Activated CD4-positive, alpha-beta T cell treated with anti-CD3 and anti-CD28 coated beads, Interleukin-2, amount 50 U/mL, for 48 hours (primary cell): ENCODE data around the gene ZNF853.
"Not testable (repeated sequence)": the region's sequence is repeated elsewhere in the genome, so short reads cannot be mapped to it uniquely, and the experiment has no call there.

Source experiments
- DNase-seq, 2 experiments: peaks; one replicate each; pipeline ENCODE4 v3.0.0-alpha.2; 2020

The ZNF853 gene

DNA sequence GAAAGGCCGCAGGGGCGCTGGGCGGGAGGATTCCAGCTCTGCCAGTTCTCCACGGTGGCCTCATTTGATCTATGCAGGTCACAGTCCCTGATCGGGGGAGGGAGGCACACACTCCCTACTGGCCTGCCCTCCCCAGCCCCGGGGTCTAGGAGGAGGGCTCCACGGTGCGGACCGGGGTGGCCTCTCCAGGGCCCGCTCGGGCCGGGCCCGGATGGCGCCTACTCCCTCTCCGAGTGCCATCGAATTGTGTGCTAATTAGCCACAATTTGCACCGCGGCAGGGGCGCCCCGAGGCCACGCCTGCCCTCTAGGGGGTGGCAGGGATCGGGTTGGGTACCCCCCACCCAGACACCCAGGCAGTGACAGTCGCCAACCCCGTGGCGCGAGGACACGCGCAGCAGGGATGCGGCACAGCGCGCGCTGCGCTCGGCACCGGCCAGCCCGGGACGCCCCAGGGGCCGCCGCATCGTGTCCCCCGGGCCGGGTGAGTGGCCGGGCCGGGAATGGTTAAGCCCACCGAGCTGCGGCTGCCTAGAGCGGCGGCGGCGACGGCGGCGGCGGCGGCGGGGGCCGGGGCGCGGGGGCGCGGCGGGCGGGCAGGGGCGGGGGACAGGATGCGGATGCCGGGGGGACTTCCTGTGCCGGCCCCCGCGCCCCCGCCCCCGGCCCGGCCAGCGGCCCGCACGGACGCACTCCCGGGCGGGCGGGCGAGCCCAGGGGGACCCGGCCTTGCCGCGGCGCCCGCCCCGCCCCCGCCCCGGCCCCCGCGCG is at the start of gene ZNF853:
TSS of gene ZNF853 (plus strand) at position 658 of the 770 bp plus-strand sequence. CDS start 565 bp downstream, outside the sequence.
- DNase-seq, result peak in 1 of 2 experiments; percentile 18

DNA sequence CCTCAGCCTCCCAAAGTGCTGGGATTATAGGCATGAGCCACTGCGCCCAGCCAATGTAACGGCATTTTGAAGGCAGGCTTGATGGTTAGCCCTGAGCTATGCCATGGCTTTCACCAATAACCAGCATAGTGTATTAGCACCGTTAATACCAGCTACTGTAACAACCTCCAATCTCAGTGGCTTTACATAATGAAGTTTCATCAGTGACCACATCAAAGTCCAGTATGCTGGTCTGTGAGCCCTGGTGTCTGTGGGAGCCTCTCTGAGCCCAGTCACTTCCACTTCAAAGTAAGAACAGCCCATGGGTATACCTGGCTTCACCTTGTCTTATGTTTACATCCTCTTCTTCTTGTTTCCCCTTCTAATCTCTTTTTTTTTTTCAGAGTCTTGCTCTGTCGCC is 49.8 kb upstream of the ZNF853 start:
- no peak for DNase-seq

DNA sequence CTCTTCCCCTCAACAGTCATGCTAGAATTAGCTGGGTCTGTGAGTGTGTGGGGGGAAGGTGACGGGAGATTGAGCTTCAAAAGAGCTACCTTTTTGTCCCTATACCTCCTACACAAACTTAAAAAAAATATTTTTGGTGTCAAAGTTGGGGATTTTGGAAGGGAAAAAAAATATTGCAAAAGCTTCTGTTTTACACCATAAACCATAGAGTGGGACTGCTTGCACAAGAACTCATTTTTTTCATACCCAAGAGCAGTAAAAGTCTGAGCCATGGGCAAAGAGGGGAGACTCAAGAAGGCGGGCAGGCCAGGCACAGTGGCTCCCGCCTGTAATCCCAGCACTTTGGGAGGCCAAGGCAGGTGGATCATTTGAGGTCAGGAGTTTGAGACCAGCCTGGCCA is 47.5 kb upstream of the ZNF853 start:
- DNase-seq, result no peak

DNA sequence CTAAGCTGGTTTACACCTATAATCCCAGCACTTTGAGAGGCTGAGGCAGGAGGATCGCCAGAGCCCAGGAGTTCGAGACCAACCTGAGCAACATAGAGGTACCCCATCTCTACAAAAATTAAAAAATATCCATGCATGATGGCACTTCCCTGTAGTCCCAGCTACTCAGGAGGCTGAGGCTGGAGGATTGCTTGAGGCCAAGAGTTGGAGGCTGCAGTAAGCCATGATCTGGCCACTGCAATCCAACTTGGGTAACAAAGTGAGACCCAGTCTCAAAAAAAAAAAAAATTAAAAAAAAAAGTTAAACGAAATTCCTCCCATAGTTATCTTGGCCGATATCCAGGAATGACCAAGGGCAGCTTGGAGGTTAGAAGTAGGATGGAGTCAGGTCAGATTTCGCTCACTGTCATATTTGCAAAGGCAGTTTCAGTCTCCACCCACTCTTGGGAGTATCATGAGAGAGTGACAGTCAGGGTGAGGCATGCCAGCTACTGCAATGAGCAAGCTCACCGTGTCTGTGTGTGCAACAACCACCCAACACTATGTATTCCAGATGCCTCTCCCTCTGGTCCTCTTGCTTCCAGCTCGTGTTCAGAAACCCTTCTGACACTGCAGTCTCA is 44.1 kb upstream of the ZNF853 start:
- no peak for DNase-seq

DNA sequence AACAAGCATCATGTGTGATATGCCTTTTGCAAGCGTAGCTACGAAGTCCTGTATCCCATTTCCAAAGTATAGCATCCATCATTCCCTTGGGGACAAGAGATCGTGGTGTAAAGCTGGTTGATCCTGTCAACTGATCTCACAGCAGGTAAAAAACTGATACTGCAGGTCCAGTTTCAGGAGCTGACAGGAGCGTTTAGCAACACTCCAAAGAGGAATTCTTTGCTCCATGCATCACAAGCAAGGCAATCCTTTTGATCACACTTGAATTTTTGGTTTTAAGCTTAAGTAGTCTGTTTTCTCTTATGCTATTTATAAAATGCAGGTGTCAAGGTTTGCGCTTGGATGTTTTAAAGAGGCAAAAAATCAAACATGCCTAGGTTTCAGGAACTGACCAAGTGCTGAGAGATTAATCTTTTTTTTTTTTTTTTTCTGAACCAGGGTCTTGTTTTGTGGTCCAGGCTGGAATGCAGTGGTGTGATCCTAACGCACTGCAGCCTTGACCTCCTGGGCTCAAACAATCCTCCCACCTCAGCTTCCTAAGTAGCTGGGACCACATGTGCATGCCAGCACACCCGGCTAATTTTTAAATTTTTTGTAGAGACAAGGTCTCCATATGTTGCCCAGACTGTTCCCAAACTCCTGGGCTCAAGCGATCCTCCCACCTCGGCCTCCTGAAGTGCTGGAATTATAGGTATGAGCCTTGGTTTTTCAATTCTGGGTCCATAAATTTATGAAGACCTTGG is 40.0 kb upstream of the ZNF853 start:
- no peak for DNase-seq

DNA sequence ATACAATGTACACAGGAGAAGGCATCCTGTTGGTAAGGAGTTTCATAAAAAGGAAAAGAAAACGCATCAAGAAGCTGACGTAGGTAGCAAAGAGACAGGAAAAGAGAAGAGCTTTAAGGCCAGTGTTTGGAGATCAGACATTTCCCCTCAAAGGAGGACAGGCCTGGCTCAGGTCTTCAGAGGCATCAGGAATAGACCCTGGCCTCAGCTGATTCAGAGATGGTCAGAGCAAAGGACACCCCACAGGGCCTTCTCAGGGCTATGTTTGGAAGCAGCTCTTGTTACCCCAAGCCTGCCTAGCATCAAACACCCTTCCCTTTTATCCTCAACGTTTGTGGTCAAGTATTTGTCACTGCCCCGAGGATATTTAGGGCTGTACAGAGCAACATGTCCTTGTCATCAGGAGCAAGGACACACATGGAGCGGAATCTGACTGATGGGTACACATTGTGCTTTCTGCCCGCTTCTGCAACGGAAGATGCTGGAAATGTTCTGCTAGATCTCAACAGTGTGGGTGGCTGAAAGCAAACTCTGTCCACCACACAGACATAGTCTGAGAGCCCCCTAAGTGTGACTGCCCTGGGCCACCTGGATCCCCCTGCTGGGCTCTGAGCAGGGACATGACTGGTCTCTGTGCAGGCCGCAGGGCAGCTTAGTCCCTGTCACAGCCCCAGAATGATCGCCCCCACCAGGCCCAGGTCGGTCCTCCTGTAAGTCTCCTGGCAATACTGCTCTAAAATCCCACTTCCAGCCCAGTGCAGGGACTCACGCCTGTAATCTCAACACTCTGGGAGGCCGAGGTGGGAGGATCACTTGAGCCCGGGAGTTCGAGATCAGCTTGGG is 39.2 kb upstream of the ZNF853 start:
- DNase-seq, result no peak

DNA sequence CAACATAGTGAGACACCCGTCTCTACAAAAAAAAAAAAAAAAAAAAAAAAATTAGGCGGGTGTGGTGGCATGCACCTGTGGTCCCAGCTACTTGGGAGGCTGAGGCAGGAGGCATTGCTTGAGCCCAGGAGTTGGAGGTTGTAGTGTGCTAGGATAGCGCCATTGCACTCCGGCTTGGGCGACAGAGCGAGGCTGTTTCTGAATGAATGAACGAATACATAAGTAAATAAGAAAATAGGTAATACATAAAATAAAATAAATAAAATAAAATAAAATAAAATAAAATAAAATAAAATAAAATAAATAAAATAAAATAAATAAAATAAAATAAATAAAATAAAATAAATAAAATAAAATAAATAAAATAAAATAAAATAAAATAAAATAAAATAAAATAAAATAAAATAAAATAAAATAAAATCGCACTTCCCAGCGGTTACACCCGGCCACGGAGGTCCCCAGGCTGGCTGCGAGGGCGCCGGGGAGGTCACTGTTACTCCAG is 38.5 kb upstream of the ZNF853 start:
- peak in 1 of 2 experiments; percentile 19 for DNase-seq

DNA sequence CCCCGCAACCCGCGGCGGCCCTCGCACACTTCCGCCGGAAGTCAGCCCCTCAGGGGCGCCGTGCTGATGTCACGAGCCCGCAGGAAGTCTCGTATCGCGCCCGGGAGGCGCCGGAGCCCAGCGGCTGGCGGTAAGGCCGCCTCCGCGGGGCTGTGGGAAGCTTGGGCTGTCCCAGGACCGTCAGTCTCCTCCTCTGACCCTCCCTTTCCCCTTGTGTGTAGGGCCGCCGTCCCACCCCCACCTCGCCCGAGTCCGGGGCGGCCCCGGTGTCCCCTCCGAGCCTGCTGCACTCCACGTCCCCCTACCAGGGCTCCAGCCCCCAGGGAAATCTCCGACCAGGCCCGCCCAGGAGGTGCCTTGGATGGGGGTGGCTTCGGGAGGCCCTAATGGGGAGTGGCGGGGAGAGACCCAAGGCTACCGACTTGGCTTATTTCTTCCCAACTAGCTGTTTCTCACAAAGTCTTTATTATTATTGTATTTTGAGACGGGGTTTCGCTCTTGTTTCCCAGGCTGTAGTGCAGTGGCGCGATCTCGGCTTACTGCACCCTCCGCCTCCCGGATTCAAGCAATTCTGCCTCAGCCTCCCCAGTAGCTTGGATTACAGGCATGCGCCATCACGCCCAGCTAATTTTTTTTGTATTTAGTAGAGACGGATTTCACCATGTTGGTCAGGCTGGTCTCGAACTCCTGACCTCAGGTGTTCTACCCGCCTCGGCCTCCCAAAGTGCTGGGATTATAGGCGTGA is 37.9 kb upstream of the ZNF853 start, which contains the start of gene ZDHHC4:
TSS of gene ZDHHC4 (plus strand) at position 86 of the 745 bp plus-strand sequence. CDS start 3,108 bp downstream, outside the sequence.
- DNase-seq, result peak; percentile 89 to 92

DNA sequence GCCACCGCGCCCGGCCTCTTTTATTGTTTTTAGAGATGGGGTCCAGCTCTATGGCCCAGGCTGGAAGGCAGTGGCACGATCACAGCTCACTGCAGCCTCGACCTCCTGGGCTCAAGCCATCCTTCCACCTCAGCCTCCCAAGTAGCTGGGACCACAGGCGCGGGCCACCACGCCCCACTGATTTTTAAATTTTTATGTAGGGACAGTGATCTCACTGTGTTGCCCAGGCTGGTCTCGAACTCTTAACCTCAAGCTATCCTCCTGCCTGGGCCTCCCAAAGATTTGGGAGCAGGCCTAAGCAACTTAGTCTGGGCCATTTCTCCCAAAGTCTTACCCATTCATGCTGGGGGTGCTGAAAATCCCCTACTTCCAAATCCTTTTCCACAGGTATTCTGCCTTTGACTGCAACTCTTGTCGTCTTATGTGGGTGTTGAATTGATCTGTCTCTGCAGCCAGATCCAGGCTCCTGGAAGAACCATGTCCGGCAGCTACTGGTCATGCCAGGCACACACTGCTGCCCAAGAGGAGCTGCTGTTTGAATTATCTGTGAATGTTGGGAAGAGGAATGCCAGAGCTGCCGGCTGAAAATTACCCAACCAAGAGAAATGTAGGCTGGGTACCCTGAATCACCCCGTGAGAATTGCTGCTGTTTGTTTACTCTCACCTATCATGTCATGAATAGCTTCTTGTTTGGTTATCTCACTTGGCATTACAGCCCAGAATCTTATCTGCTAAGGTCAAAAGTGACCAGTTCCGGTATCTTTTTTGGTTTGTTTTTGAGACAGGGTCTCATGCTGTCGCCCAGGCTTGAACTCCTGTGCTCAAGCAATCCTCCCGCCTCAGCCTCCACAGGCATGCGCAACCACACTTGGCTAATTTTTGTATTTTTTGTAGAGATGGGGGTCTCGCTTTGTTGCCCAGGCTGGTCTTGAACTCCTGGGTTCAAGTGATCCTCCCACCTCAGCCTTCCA is 37.0 kb upstream of the ZNF853 start:
- no peak for DNase-seq

DNA sequence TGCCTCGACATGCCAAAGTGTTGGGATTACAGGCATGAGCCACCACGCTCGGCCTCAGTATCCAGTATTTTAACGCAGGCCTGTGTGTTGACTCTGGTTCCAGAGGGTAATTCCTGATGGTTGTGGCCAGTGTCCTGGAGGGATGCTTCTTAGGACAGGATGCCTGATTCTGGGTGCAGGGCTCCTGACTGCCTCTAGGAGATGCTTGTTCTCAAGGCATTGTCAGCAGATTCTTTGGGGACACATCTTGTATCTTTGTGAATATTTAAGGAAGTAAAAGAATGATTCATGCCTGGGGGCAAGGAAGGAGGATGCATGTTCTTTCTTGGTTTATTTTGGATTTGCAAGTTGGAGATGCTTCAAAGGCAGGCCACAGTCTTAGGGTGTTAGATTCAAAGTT is 36.0 kb upstream of the ZNF853 start:
- DNase-seq, result no peak

DNA sequence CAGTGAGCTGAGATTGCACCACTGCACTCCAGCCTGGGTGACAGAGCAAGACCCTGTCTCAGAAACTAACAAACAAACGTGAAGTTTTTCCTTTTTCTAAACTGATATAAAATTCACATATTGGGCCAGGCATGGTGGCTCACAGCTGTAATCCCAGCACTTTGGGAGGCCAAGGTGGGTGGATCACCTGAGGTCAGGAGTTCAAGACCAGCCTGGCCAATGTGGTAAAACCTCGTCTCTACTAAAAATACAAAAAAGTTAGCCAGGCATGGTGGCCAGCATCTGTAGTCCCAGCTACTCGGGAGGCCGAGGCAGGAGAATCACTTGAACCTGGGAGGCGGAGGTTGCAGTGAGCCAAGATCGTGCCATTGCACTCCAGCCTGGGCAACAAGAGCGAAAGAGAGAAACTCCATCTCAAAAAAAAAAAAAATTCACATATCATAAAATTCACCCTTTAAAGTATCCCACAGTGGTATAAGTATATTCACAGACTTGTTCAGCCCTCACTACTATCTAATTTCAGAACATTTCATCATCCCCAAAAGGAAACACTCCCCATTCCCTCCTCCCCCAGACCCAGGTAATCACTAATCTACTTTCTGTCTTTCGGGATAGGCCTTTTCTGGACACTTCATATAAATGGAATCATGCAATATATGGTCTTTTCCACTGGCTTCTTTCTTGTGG is 29.5 kb upstream of the ZNF853 start:
- DNase-seq, result not testable (repeated sequence)

DNA sequence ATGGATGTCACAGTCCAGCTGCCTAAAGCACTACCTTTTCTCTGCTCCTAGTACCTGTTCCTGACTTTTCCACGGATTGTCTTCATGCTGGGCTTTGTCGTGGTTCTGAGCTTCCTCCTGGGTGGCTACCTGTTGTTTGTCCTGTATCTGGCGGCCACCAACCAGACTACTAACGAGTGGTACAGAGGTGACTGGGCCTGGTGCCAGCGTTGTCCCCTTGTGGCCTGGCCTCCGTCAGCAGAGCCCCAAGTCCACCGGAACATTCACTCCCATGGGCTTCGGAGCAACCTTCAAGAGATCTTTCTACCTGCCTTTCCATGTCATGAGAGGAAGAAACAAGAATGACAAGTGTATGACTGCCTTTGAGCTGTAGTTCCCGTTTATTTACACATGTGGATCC is 26.8 kb upstream of the ZNF853 start:
- no peak for DNase-seq

DNA sequence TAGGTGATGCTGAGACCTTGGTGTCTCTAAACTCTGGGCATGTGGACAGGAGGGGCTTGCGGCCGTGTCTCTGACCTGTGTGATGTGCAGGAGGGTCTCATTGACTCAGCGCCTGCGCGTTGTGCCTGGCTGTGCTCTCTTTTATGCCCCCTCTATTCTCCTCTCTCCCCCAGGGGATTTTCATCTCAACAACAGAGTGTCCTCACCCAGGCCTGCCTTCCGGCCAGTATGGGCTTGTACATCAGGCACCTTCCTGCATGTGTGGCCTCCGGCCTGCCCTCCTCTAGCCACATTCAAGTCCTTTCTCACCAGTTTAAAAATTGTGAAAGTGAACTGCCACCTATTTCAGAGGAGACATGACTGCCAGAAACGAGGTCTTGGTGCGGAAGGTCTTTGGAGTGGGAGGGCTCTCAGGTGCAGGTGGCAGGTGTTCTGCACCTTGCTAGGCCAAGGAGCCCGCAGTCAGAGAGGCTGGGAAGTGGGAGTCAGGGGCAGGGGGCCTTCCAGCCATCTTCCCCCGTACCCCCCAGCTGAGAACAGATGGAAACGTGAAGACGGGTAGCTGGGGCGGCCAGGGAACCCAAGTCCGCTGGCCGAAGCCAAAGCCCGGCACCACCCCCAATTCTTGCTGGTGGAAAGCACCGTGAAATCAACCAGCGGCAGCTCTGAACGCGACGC is 26.1 kb upstream of the ZNF853 start:
- DNase-seq, result no peak

DNA sequence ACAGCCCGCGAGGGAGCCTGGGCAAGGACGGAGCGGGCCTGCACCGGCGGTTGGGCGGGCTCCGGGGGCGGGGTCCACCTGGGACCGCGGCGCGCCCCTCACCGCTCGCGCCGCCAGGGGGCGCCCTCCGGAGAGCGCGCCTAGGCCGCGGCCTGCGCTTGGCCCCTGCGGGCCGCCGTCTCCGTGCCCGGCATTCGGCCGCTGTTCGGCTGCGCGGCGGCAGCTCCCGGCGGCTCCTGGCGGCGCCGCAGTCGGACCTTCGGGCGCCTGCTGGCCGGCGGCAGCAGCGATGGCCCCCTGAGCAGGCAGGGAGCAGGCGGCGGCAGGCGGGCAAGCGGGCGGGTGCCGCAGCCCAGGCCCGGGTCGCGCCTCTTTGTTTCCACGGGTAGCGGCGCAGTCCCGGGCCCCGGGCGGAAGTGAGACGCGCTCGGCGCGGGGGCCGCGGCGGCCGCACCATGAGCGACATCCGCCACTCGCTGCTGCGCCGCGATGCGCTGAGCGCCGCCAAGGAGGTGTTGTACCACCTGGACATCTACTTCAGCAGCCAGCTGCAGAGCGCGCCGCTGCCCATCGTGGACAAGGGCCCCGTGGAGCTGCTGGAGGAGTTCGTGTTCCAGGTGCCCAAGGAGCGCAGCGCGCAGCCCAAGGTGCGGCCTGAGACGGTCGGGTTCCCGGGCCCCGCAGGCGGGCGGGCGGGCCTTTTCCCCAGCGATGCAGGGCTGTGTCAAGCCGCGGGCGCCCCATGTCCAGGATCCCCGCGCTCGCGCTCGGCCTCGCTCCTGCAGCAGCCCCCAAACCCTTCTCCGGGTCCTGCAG is 25.4 kb upstream of the ZNF853 start, which contains the start of gene INTS15:
TSS of gene INTS15 (plus strand) at position 193 of the 816 bp plus-strand sequence. CDS start at position 456, 263 bp downstream.
- DNase-seq, result peak; percentile 76 to 78

DNA sequence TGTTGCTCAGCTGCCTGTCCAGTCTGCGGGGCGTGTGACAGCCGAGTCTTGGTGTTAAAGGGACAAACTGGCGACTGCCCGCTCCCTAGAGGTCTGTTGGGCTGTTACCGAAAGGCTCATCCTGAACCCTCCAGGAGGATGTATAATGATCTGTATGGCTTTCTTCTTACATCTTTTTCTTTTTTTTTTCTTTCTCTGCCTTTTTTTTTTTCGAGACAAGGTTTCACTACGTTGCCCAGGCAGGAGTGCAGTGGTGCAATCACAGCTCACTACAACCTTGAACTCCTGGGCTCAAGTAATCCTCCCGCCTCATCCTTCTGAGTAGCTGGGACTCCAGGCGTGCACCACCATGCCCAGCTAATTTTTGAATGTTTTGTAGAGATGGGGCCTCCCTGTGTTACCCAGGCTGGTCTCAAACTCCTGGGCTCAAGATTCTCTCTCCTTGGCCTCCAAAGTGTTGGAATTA is 24.7 kb upstream of the ZNF853 start:
- DNase-seq, result no peak

DNA sequence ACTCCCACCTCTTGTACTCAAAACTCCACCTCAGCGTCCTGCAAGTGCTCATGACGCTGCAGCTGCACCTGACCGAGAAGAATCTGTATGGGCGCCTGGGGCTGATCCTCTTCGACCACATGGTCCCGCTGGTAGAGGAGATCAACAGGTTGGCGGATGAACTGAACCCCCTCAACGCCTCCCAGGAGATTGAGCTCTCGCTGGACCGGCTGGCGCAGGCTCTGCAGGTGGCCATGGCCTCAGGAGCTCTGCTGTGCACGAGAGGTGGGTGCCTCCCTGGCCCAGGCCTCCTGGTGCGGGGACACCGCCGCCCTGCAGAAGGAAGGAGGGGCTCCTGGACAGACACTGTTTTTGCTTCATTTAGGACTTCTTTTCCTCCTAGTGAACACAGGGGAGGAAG is 15.3 kb upstream of the ZNF853 start:
- DNase-seq, result no peak

DNA sequence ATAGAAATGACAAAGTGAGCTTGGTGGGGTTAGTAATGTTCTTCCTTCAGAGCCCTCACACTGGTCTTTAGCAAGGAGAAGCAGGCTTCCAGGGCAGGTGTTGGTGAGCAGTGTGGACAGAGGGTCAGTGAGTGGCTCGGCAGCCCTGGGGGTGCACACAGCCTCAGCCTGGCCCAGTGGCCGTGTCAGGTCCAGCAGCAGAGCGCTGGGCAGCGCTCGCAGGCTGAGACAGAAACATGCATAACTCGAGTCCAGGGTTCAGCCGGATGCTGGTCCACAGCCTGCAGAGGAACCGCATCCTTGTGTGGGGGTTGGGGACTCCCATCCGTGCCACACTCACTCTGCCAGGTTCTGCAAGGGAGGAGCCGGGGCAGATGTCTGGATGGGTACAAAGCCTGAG is 11.0 kb upstream of the ZNF853 start:
- no peak for DNase-seq
